ENCODE results near the gene KCNIP1.

The KCNIP1 gene

GRCh38 chr5:170612256-170612678 lies 108.4 kb downstream of the KCNIP1 start:
- no peaks in the 10 kb centered on the region for H3K4me1 ChIP-seq (ENCODE audit: control insufficient read depth, insufficient read depth, low read length)
- TF ChIP-seq ZIC2 (tag by site-specific recombination; IDR thresholded peaks at IDR 0.05) (peak; percentile 54; the same call in 1 of the 2 replicates), ZNF274 (IDR thresholded peaks at IDR 0.05; ENCODE audit: low read length) (no peak), ZNF274 (tag by site-specific recombination; IDR thresholded peaks at IDR 0.05; ENCODE audit: borderline replicate concordance) (no peak)
- no peaks in the 10 kb centered on the region for H3K9me3 ChIP-seq (ENCODE audit: control insufficient read depth, insufficient read depth, low read depth, low read length)
- CTCF ChIA-PET, result interaction anchor here (1.2 to 3.2 kb wide), 4 partner anchors 10 to 177 kb away, joined by 3 to 12 read pairs (median 4); no protein-coding TSS in a partner anchor
- H3K27ac ChIP-seq (ENCODE audit: extremely low read depth, low read depth, low read length), result no peak overlapping the region
- H3K36me3 ChIP-seq (ENCODE audit: control insufficient read depth in 2 of 2, insufficient read depth in 1 of 2, low read length in 2 of 2), result no peaks in the 10 kb centered on the region
- H3K4me3 ChIP-seq (ENCODE audit: low read depth, low read length), result no peak overlapping the region
- POLR2A ChIA-PET, result no interaction called here

- Histone ChIP-seq H3K27ac (ENCODE audit: extremely low read depth, low read depth, low read length) (no peak overlapping the region), H3K9me3 (ENCODE audit: control insufficient read depth, insufficient read depth, low read depth, low read length) (no peaks in the 10 kb centered on the region), H3K4me3 (ENCODE audit: low read depth, low read length) (no peak overlapping the region), H3K36me3 (ENCODE audit: control insufficient read depth in 2 of 2, insufficient read depth in 1 of 2, low read length in 2 of 2) (no peaks in the 10 kb centered on the region), H3K4me1 (ENCODE audit: control insufficient read depth, insufficient read depth, low read length) (no peaks in the 10 kb centered on the region)
- TF ChIP-seq ZFHX2 (tag by site-specific recombination; conservative IDR thresholded peaks at IDR 0.05), result no peak
- no peak for TF ChIP-seq ZNF660 (tag by site-specific recombination; IDR thresholded peaks at IDR 0.05)
- no peak for TF ChIP-seq ZNF302 (tag by site-specific recombination; IDR thresholded peaks at IDR 0.05; ENCODE audit: low read depth)
- TF ChIP-seq ZNF18 (tag by site-specific recombination; IDR thresholded peaks at IDR 0.05), result no peak
- no peak for TF ChIP-seq ZNF776 (tag by site-specific recombination; IDR thresholded peaks at IDR 0.05; ENCODE audit: borderline replicate concordance)
- TF ChIP-seq ZNF76 (tag by site-specific recombination; IDR thresholded peaks at IDR 0.05; ENCODE audit: borderline replicate concordance, low read depth), result no peak
- TF ChIP-seq ZNF624 (tag by site-specific recombination; IDR thresholded peaks at IDR 0.05), result no peak
- TF ChIP-seq ZNF449 (tag by site-specific recombination; IDR thresholded peaks at IDR 0.05), result no peak
- no peak for TF ChIP-seq ZNF280C (tag by site-specific recombination; IDR thresholded peaks at IDR 0.05)
- TF ChIP-seq ZNF585B (tag by site-specific recombination; IDR thresholded peaks at IDR 0.05), result no peak
- no peak for TF ChIP-seq ZNF629 (tag by site-specific recombination; IDR thresholded peaks at IDR 0.05)
- ChIA-PET CTCF (interaction anchor here (1.0 to 3.5 kb wide), 7 partner anchors 9 to 179 kb away, joined by 3 to 12 read pairs (median 5); no protein-coding TSS in a partner anchor), POLR2A (no interaction called here)
These were observed 110.3 kb downstream of the KCNIP1 start for GRCh38 chr5:170614065-170614490.

- no peaks in the 10 kb centered on the region for H3K36me3 ChIP-seq (ENCODE audit: control insufficient read depth in 2 of 2, insufficient read depth in 1 of 2, low read length in 2 of 2)
- H3K9me3 ChIP-seq (ENCODE audit: control insufficient read depth, insufficient read depth, low read depth, low read length), result no peaks in the 10 kb centered on the region
- no peak overlapping the region for H3K4me3 ChIP-seq (ENCODE audit: low read depth, low read length)
- H3K27ac ChIP-seq (ENCODE audit: extremely low read depth, low read depth, low read length), result no peak overlapping the region
- H3K4me1 ChIP-seq (ENCODE audit: control insufficient read depth, insufficient read depth, low read length), result no peaks in the 10 kb centered on the region
- ChIA-PET CTCF (interaction anchor here (0.6 to 3.5 kb wide), 8 partner anchors 9 to 180 kb away, joined by 3 to 12 read pairs (median 5); no protein-coding TSS in a partner anchor), POLR2A (no interaction called here)
- no peak for TF ChIP-seq ZNF571 (tag by site-specific recombination; IDR thresholded peaks at IDR 0.05)
- no peak for TF ChIP-seq ZNF747 (tag by site-specific recombination; IDR thresholded peaks at IDR 0.05)
- no peak for TF ChIP-seq KLF10 (tag by site-specific recombination; IDR thresholded peaks at IDR 0.05)
- no peak for TF ChIP-seq ZNF530 (tag by site-specific recombination; IDR thresholded peaks at IDR 0.05; ENCODE audit: low read depth)
- TF ChIP-seq ZNF513 (tag by site-specific recombination; IDR thresholded peaks at IDR 0.05), result no peak
- TF ChIP-seq ZNF174 (tag by site-specific recombination; IDR thresholded peaks at IDR 0.05), result no peak
- TF ChIP-seq TSHZ1 (tag by site-specific recombination; IDR thresholded peaks at IDR 0.05; ENCODE audit: borderline replicate concordance), result no peak
- no peak for TF ChIP-seq ZNF223 (tag by site-specific recombination; IDR thresholded peaks at IDR 0.05)
These were observed 110.9 kb downstream of the KCNIP1 start for GRCh38 chr5:170614720-170615119.

All from HEK293 (cell line).